CD4-positive, CD25-positive, alpha-beta regulatory T cell (primary cell): Measurements from ENCODE around the gene GPR87. TPM values are rescaled to one million over a fixed set of nuclear protein-coding genes. Genes with fewer than 3 reads are reported as not detected.

Experiments
- ATAC-seq, 2 donors: fragments of 150-1000 bp; cut with Tn5 transposase; one replicate each; pipeline ENCODE4 v1.10.0; 2021; ENCODE audit warnings: low read depth in 2 of 2, moderate number of reproducible peaks in 2 of 2, moderate library complexity in 1 of 2
- DNase-seq, 3 donors: peaks; one replicate each; pipeline versions ENCODE4 v3.0.0 to v3.0.0-alpha.2; 2012 to 2022; ENCODE audit warnings: mixed read lengths in 1 of 3
- H3K27ac ChIP-seq: one replicate; pipeline ENCODE4 v1.7.0; 2013; ENCODE audit warnings: mild to moderate bottlenecking, low read length; ENCODE audit not compliant: insufficient read depth, poor library complexity, severe bottlenecking
- H3K27me3 ChIP-seq: one replicate; pipeline ENCODE4 v1.7.0; 2013; ENCODE audit warnings: low read length; ENCODE audit not compliant: control insufficient read depth, insufficient read depth
- H3K36me3 ChIP-seq: one replicate; pipeline ENCODE4 v1.7.0; 2013; ENCODE audit warnings: mild to moderate bottlenecking, low read length, moderate library complexity; ENCODE audit not compliant: control insufficient read depth, insufficient read depth
- H3K4me1 ChIP-seq: 2 replicates; pipeline ENCODE4 v1.7.0; 2013; ENCODE audit warnings: mild to moderate bottlenecking, low read length; ENCODE audit not compliant: insufficient read depth, control insufficient read depth, poor library complexity, severe bottlenecking
- H3K4me3 ChIP-seq: one replicate; pipeline ENCODE4 v1.7.0; 2013; ENCODE audit warnings: low read depth, mild to moderate bottlenecking, low read length, moderate library complexity
- H3K9me3 ChIP-seq, 2 experiments: 1 replicate in 1 of 2; 2 replicates in 1 of 2; pipeline ENCODE4 v1.7.0; 2013; ENCODE audit warnings: low read length in 2 of 2, mild to moderate bottlenecking in 1 of 2, moderate library complexity in 1 of 2; ENCODE audit not compliant: control insufficient read depth in 2 of 2
- H3K27ac Mint-ChIP-seq, 3 donors: one replicate each; pipeline ENCODE4 v1.8.0; 2020 to 2022; ENCODE audit warnings: mild to moderate bottlenecking in 3 of 3, mixed read lengths in 3 of 3, moderate library complexity in 2 of 3
- H3K27me3 Mint-ChIP-seq: one replicate; pipeline ENCODE4 v1.8.0; 2022; ENCODE audit warnings: mild to moderate bottlenecking, mixed read lengths
- H3K36me3 Mint-ChIP-seq: one replicate; pipeline ENCODE4 v1.8.0; 2020; ENCODE audit warnings: mixed read lengths
- H3K4me1 Mint-ChIP-seq, 4 donors: one replicate each; pipeline ENCODE4 v1.8.0; 2020 to 2022; ENCODE audit warnings: mixed read lengths in 4 of 4, mild to moderate bottlenecking in 1 of 4
- H3K4me3 Mint-ChIP-seq, 4 donors: one replicate each; pipeline ENCODE4 v1.8.0; 2020 to 2022; ENCODE audit warnings: mild to moderate bottlenecking in 4 of 4, mixed read lengths in 4 of 4, moderate library complexity in 3 of 4
- H3K9me3 Mint-ChIP-seq, 7 donors: one replicate each; pipeline ENCODE4 v1.8.0; 2020 to 2022; ENCODE audit warnings: mixed read lengths in 7 of 7, mild to moderate bottlenecking in 3 of 7, moderate library complexity in 2 of 7
- polyA plus RNA-seq, 4 donors: library from polyadenylated mRNA; unstranded; fragments of 300-500 nt; fragmentation: Illumina TruSeq; gene quantifications; one replicate each; pipeline ENCODE4 v1.2.3, GENCODE V29; 2021
- total RNA-seq: library from RNA; stranded (reverse); gene quantifications from one replicate; pipeline ENCODE4 v1.2.3, GENCODE V29; 2022

Gene GPR87
- total and polyA plus RNA-seq, 5 donors from 2014 or later: not detected

- Histone ChIP-seq H3K4me1 (no peaks in the 10 kb centered on the region), H3K27ac (no peak overlapping the region), H3K36me3 (no peaks in the 10 kb centered on the region), H3K9me3 (no peaks in the 10 kb centered on the region), H3K4me3 (no peak overlapping the region), H3K27me3 (peaks cover 22% of the 10 kb centered on the region)
- H3K4me3 Mint-ChIP-seq: peak overlapping the region in 1 of 4 donors; percentile 4
- H3K27me3 Mint-ChIP-seq: peaks cover 25% of the 10 kb centered on the region
- no peak for ATAC-seq
- H3K9me3 Mint-ChIP-seq: peaks cover 0 to 3% (median 0%) of the 10 kb centered on the region in 7 donors
- no peaks in the 10 kb centered on the region for H3K36me3 Mint-ChIP-seq
- peak in 1 of 3 donors; percentile 20 for DNase-seq
- H3K4me1 Mint-ChIP-seq: peaks cover 0 to 2% (median 0%) of the 10 kb centered on the region in 4 donors
- no peak overlapping the region for H3K27ac Mint-ChIP-seq
Measured at GRCh38 chr3:151328298-151328995, 11.8 kb upstream of the GPR87 start.

GRCh38 chr3:151327571-151328198, 11.1 kb upstream of the GPR87 start:
- no peak for ATAC-seq
- Histone ChIP-seq H3K27me3 (peaks cover 20% of the 10 kb centered on the region), H3K36me3 (no peaks in the 10 kb centered on the region), H3K9me3 (no peaks in the 10 kb centered on the region), H3K4me3 (no peak overlapping the region), H3K27ac (no peak overlapping the region), H3K4me1 (no peaks in the 10 kb centered on the region)
- Mint-ChIP-seq H3K4me3 (no peak overlapping the region), H3K9me3 (peaks cover 0 to 3% (median 0%) of the 10 kb centered on the region in 7 donors), H3K27me3 (peaks cover 26% of the 10 kb centered on the region), H3K4me1 (peaks cover 0 to 2% (median 0%) of the 10 kb centered on the region in 4 donors), H3K27ac (no peak overlapping the region), H3K36me3 (no peaks in the 10 kb centered on the region)
- peak in 1 of 3 donors; percentile 30 for DNase-seq

DNA sequence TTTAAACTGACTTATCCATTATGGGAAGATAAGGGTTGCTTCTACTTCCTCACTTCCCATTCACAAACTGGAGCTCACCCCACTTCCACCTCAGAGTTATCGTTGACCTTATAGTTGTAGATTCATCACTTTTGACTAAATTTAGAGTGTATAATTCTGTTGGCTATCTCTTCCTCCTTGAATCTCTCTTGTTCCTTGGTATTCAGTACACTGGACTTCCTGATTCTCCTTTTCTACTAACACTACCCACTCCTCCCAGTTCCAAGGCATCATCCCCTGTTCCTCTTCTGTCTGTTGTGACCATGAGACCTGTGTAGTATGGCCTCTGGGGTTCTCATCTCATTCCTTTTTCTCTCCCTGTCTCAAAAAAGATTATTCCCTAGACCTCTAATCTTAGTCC, 5.9 kb upstream of the GPR87 start:
- Mint-ChIP-seq H3K27ac (no peak overlapping the region), H3K9me3 (peaks cover 0 to 1% (median 0%) of the 10 kb centered on the region in 7 donors), H3K27me3 (peaks cover 19% of the 10 kb centered on the region), H3K36me3 (no peaks in the 10 kb centered on the region), H3K4me3 (no peak overlapping the region), H3K4me1 (no peaks in the 10 kb centered on the region)
- Histone ChIP-seq H3K36me3 (no peaks in the 10 kb centered on the region), H3K27me3 (peaks cover 13% of the 10 kb centered on the region), H3K4me1 (no peaks in the 10 kb centered on the region), H3K9me3 (no peaks in the 10 kb centered on the region), H3K27ac (no peak overlapping the region), H3K4me3 (no peak overlapping the region)
- DNase-seq (no peak), ATAC-seq (no peak)

- H3K4me3 ChIP-seq: no peak overlapping the region
- no peak overlapping the region for H3K4me3 Mint-ChIP-seq
- no peak for ATAC-seq
- H3K27me3 ChIP-seq: peaks cover 7% of the 10 kb centered on the region
- H3K4me1 ChIP-seq: no peaks in the 10 kb centered on the region
- H3K36me3 Mint-ChIP-seq: no peaks in the 10 kb centered on the region
- H3K9me3 Mint-ChIP-seq: peaks cover 0 to 1% (median 0%) of the 10 kb centered on the region in 7 donors
- H3K9me3 ChIP-seq: no peaks in the 10 kb centered on the region
- H3K4me1 Mint-ChIP-seq: peaks cover 0 to 3% (median 0%) of the 10 kb centered on the region in 4 donors
- H3K27ac Mint-ChIP-seq: no peak overlapping the region
- H3K36me3 ChIP-seq: no peaks in the 10 kb centered on the region
- peak in 1 of 3 donors; percentile 12 for DNase-seq
- peaks cover 17% of the 10 kb centered on the region for H3K27me3 Mint-ChIP-seq
- no peak overlapping the region for H3K27ac ChIP-seq
Measured at GRCh38 chr3:151321526-151321925, 4.9 kb upstream of the GPR87 start.

- no peaks in the 10 kb centered on the region for H3K9me3 ChIP-seq
- H3K4me1 Mint-ChIP-seq: peaks cover 0 to 3% (median 0%) of the 10 kb centered on the region in 4 donors
- H3K27me3 ChIP-seq: peaks cover 2% of the 10 kb centered on the region
- no peak overlapping the region for H3K27ac Mint-ChIP-seq
- H3K36me3 Mint-ChIP-seq: no peaks in the 10 kb centered on the region
- no peak overlapping the region for H3K27ac ChIP-seq
- no peak overlapping the region for H3K4me3 Mint-ChIP-seq
- H3K4me3 ChIP-seq: no peak overlapping the region
- no peaks in the 10 kb centered on the region for H3K36me3 ChIP-seq
- H3K27me3 Mint-ChIP-seq: peaks cover 26% of the 10 kb centered on the region
- no peaks in the 10 kb centered on the region for H3K4me1 ChIP-seq
- peaks cover 0 to 1% (median 0%) of the 10 kb centered on the region in 7 donors for H3K9me3 Mint-ChIP-seq
- DNase-seq (no peak), ATAC-seq (no peak)
Measured at GRCh38 chr3:151320131-151320530, 3.5 kb upstream of the GPR87 start.

DNA sequence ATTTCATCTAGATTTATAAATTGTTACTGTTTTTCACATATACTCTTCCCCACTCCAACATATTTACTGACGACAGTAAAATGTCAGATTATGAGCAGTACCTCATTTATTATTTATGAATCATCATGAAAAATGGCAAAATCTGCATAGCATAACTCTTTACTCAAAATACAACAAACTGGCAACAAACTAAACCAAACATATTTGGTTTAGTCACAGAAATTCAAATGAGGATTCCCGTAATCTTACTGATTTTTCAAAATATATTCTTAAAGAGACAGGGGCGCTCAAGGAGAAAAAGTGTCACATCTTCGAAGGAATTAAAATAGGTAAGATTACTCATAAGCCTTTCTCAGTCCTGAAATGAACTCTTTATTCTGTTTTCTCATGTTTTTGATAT, 3.0 kb upstream of the GPR87 start:
- Histone ChIP-seq H3K36me3 (no peaks in the 10 kb centered on the region), H3K4me1 (no peaks in the 10 kb centered on the region), H3K4me3 (no peak overlapping the region), H3K27me3 (peaks cover 2% of the 10 kb centered on the region), H3K27ac (no peak overlapping the region), H3K9me3 (no peaks in the 10 kb centered on the region)
- no peak for ATAC-seq
- DNase-seq: no peak
- no peak overlapping the region for H3K4me3 Mint-ChIP-seq
- no peak overlapping the region for H3K27ac Mint-ChIP-seq
- H3K4me1 Mint-ChIP-seq: peaks cover 0 to 3% (median 0%) of the 10 kb centered on the region in 4 donors
- H3K36me3 Mint-ChIP-seq: no peaks in the 10 kb centered on the region
- H3K27me3 Mint-ChIP-seq: peaks cover 30% of the 10 kb centered on the region
- peaks cover 0 to 1% (median 0%) of the 10 kb centered on the region in 7 donors for H3K9me3 Mint-ChIP-seq

DNA sequence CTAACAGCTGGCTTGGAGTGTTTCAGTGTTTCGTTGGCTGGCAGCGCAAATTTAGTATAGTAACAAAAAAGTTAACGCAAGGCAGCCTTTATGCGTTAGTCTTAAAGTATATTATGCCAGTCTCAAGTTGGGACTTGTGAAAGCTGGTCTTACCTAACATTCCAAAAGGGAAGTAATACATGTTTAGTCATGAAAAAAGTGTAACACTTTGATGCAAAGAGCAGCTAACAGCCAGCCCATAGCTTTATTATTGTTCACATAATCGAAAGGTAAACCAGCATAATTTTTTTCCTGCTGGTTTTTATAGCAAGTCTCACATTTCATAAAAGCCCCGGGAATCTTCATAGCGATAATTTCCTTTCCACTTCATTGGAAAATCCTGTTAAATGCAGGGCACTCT, 2.4 kb upstream of the GPR87 start:
- Mint-ChIP-seq H3K4me3 (no peak overlapping the region), H3K9me3 (peaks cover 0 to 1% (median 0%) of the 10 kb centered on the region in 7 donors), H3K4me1 (peaks cover 0 to 3% (median 0%) of the 10 kb centered on the region in 4 donors), H3K27ac (no peak overlapping the region), H3K36me3 (no peaks in the 10 kb centered on the region), H3K27me3 (peaks cover 30% of the 10 kb centered on the region)
- no peaks in the 10 kb centered on the region for H3K36me3 ChIP-seq
- no peaks in the 10 kb centered on the region for H3K4me1 ChIP-seq
- peaks cover 2% of the 10 kb centered on the region for H3K27me3 ChIP-seq
- no peak for ATAC-seq
- no peak for DNase-seq
- H3K27ac ChIP-seq: no peak overlapping the region
- no peak overlapping the region for H3K4me3 ChIP-seq
- H3K9me3 ChIP-seq: no peaks in the 10 kb centered on the region
